Mesothelial cell of epicardium (in vitro differentiated cells): ENCODE measurements around the gene FSHR. TPM values are rescaled to one million over a fixed set of nuclear protein-coding genes. Genes with fewer than 3 reads are reported as not detected.

Experiments used
- DNase-seq, 2 experiments: peaks; one replicate each; pipeline ENCODE4 v3.0.0; 2021; ENCODE audit warnings: low spot score in 2 of 2; ENCODE audit not compliant: unreplicated experiment in 2 of 2
- H3K27ac Mint-ChIP-seq: 2 replicates; pipeline ENCODE4 v1.8.0; 2021; ENCODE audit warnings: mixed read lengths
- H3K27me3 Mint-ChIP-seq: 2 replicates; pipeline ENCODE4 v1.8.0; 2021; ENCODE audit warnings: low read depth, mixed read lengths
- H3K36me3 Mint-ChIP-seq: 2 replicates; pipeline ENCODE4 v1.8.0; 2021; ENCODE audit warnings: mixed read lengths
- H3K4me1 Mint-ChIP-seq: 2 replicates; pipeline ENCODE4 v1.8.0; 2021; ENCODE audit warnings: mixed read lengths
- H3K4me3 Mint-ChIP-seq: 2 replicates; pipeline ENCODE4 v1.8.0; 2021; ENCODE audit warnings: mild to moderate bottlenecking, moderate library complexity, mixed read lengths
- H3K9me3 Mint-ChIP-seq: 2 replicates; pipeline ENCODE4 v1.8.0; 2021; ENCODE audit warnings: mixed read lengths
- total RNA-seq: library from RNA; stranded (reverse); gene quantifications from 3 replicates; pipeline ENCODE4 v1.2.1, GENCODE V29; 2021
- TF ChIP-seq, protein P1 (sequence below): fragments of 200-600 bp; sonication (generic); IDR thresholded peaks from one replicate; pipeline ENCODE4 v1.5.0; 2021; ENCODE audit warnings: antibody characterized with exemption; ENCODE audit not compliant: unreplicated experiment

Gene FSHR
- total RNA-seq, 1 donor from 2014 or later: not detected

DNA sequence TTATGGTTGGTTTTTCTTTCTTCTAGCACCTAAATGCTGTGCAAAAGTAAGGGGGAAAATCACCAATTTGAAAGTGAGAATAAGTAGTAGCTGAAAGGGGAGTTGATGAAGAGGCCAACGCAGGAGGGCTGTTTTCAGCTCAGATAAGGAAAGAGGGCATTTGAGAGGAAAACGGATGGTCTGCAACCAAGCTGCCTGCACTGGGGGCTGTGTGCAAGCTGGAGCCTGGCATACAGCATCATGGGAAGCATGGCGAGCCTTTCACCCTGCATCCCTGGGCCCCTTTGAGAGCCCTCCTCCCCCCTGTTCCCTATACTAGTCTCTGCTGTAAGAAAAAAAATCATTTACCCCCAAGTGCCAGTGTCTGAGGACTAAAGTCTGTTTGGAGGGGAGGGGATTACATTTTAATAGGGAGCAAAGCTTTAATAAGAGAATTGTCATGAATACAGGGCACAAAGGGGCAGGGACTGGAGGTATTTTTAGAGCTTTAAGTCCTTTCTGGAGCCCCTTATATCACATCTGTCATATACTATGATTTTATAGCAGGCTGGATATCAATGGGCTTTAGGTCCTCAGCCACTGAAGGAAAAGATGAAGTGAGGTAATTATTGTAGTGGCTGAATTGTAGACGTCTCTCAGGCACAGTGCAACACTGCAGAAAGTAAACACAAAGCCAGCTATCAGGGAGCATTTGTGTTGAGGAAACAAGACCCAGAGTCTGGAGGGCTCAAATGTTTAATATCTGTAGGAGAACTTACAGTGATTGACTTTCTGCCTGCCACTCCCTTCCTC, 120.7 kb downstream of the FSHR start:
- H3K36me3 Mint-ChIP-seq: no peaks in the 10 kb centered on the region
- DNase-seq: no peak
- H3K27ac Mint-ChIP-seq: no peak overlapping the region
- peaks cover 6% of the 10 kb centered on the region for H3K4me1 Mint-ChIP-seq
- no peaks in the 10 kb centered on the region for H3K27me3 Mint-ChIP-seq
- H3K4me3 Mint-ChIP-seq: no peak overlapping the region
- H3K9me3 Mint-ChIP-seq: peaks cover 4% of the 10 kb centered on the region
- TF ChIP-seq, protein P1, sequence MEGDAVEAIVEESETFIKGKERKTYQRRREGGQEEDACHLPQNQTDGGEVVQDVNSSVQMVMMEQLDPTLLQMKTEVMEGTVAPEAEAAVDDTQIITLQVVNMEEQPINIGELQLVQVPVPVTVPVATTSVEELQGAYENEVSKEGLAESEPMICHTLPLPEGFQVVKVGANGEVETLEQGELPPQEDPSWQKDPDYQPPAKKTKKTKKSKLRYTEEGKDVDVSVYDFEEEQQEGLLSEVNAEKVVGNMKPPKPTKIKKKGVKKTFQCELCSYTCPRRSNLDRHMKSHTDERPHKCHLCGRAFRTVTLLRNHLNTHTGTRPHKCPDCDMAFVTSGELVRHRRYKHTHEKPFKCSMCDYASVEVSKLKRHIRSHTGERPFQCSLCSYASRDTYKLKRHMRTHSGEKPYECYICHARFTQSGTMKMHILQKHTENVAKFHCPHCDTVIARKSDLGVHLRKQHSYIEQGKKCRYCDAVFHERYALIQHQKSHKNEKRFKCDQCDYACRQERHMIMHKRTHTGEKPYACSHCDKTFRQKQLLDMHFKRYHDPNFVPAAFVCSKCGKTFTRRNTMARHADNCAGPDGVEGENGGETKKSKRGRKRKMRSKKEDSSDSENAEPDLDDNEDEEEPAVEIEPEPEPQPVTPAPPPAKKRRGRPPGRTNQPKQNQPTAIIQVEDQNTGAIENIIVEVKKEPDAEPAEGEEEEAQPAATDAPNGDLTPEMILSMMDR: no peak

DNA sequence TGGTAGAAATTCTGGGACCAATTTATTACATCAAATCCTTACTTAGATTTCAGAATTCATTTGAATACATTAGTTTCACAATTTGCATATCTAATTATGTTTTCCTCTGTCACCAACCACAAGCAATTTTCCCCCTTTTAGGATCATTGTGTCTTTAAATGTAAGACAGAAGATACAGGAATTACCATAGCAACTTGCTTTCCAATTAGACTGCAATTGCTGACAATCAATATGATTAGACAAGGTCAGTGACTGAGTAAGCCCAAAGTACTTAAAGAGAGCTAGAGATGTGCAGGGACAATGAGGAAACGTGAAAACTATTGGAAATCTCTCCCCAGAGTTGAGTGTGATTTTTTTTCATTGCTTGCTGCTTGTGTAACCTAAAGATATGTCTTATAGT, 121.4 kb downstream of the FSHR start:
- TF ChIP-seq, protein P1: no peak
- H3K4me3 Mint-ChIP-seq: no peak overlapping the region
- DNase-seq: no peak
- no peak overlapping the region for H3K27ac Mint-ChIP-seq
- H3K36me3 Mint-ChIP-seq: no peaks in the 10 kb centered on the region
- peaks cover 4% of the 10 kb centered on the region for H3K9me3 Mint-ChIP-seq
- no peaks in the 10 kb centered on the region for H3K27me3 Mint-ChIP-seq
- H3K4me1 Mint-ChIP-seq: peaks cover 6% of the 10 kb centered on the region

DNA sequence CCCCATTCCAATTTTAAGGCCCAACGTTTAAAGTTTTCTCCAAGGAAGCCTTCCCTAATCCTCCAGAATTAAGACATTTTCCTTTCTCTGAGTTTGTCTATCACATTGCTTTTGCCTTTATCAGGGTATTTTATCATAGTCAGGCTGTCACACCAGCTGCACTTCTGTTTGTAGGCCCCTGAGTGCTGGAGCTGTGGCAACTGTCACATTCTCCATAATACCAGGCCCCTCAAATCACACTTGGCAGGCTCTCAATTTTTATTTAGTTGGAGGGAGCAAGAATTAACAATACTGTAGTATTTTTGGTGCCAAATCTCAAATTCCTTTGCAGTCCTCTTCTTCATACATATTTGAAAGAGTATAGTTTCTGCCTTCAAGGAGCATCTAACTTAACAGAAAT, 122.2 kb downstream of the FSHR start:
- Mint-ChIP-seq H3K27me3 (no peaks in the 10 kb centered on the region), H3K4me1 (peaks cover 2% of the 10 kb centered on the region), H3K27ac (no peak overlapping the region), H3K36me3 (no peaks in the 10 kb centered on the region), H3K9me3 (no peaks in the 10 kb centered on the region), H3K4me3 (no peak overlapping the region)
- TF ChIP-seq, protein P1: no peak
- no peak for DNase-seq

DNA sequence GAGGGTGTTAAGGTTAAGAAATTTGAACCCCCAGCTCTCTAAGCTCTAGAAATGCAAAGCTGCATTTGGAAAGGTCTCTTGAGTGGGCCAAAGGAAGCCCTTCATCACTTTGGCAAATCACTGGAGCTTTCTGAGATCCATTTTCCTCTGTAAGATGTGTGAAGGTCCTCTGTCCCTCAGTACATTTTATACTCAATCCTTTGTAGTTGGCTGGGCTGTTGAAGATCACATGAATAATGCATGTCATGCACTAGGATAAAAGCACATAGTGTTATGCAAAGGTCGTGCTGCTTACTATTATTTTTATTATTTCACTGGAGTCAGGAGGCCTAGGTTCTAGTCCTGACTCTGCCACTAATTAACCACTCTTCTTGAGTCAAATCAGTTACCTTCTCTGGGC, 124.9 kb downstream of the FSHR start:
- H3K36me3 Mint-ChIP-seq: no peaks in the 10 kb centered on the region
- no peak for DNase-seq
- TF ChIP-seq, protein P1: no peak
- no peak overlapping the region for H3K27ac Mint-ChIP-seq
- H3K27me3 Mint-ChIP-seq: peaks cover 2% of the 10 kb centered on the region
- H3K9me3 Mint-ChIP-seq: no peaks in the 10 kb centered on the region
- no peak overlapping the region for H3K4me3 Mint-ChIP-seq
- peaks cover 2% of the 10 kb centered on the region for H3K4me1 Mint-ChIP-seq

DNA sequence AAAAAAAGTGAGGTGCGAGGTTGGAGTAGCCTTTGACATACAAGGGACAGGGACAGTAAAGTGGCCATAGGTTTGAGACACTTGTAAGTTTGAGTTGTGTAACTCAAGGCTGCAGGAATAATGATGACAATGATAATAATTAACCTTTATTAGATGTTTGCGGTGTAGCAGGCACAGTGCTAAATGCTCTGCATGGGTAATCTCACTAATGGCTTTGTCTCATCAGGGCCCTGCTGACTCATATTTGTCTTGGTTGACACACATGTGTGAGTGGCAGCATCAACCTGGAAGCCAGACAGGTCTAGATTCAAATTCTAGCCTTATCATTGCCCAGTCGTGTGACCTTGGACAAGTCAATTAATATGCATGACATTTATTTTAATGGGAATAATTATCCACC, 126.2 kb downstream of the FSHR start:
- no peak overlapping the region for H3K27ac Mint-ChIP-seq
- H3K4me3 Mint-ChIP-seq: no peak overlapping the region
- no peaks in the 10 kb centered on the region for H3K36me3 Mint-ChIP-seq
- H3K27me3 Mint-ChIP-seq: peaks cover 2% of the 10 kb centered on the region
- H3K9me3 Mint-ChIP-seq: no peaks in the 10 kb centered on the region
- no peaks in the 10 kb centered on the region for H3K4me1 Mint-ChIP-seq
- DNase-seq: no peak
- TF ChIP-seq, protein P1: no peak
